Testis (tissue), 2 donors: ENCODE measurements around the gene MYO19.

Experiments
- POLR2A ChIP-seq: fragments of 450-650 bp; IDR thresholded peaks from one replicate; pipeline ENCODE4 v1.6.1; 2017; ENCODE audit warnings: antibody characterized with exemption, mild to moderate bottlenecking, moderate library complexity
- TF ChIP-seq, protein P1 (sequence below), 3 experiments: fragments of 450-650 bp in 2 of 3; fragments of 200-600 bp in 1 of 3; sonication (generic) in 1 of 3; IDR thresholded peaks; one replicate each; pipeline ENCODE4 v1.5.1; 2016 to 2019; ENCODE audit warnings: antibody characterized with exemption in 3 of 3, mild to moderate bottlenecking in 2 of 3, moderate library complexity in 1 of 3

DNA sequence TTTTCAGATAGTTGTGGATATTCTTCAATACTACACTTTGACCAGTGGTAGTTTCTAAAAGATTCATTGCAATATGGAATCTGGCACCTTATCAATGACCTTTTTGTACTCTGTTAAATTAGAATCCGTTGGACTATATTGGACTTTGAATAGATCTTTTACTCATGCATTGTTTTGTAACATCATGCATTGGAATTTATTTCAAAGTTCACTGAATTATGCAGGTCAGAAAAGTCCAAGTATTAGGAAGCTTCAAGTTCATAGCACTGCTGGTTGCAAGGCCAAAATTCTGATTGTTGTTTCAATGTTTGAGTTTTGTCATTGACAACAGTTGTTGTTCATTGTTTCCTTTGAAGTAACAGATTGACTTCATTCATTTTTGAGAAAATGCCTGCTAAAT, 49.1 kb upstream of the MYO19 start:
- TF ChIP-seq, protein P1, sequence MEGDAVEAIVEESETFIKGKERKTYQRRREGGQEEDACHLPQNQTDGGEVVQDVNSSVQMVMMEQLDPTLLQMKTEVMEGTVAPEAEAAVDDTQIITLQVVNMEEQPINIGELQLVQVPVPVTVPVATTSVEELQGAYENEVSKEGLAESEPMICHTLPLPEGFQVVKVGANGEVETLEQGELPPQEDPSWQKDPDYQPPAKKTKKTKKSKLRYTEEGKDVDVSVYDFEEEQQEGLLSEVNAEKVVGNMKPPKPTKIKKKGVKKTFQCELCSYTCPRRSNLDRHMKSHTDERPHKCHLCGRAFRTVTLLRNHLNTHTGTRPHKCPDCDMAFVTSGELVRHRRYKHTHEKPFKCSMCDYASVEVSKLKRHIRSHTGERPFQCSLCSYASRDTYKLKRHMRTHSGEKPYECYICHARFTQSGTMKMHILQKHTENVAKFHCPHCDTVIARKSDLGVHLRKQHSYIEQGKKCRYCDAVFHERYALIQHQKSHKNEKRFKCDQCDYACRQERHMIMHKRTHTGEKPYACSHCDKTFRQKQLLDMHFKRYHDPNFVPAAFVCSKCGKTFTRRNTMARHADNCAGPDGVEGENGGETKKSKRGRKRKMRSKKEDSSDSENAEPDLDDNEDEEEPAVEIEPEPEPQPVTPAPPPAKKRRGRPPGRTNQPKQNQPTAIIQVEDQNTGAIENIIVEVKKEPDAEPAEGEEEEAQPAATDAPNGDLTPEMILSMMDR (IDR thresholded peaks at IDR 0.05): no peak
- TF ChIP-seq POLR2A: no peak
